HG03457 (cell line): ENCODE measurements around the gene BEX3.

Experiments
- ATAC-seq: cut with Tn5 transposase; IDR thresholded peaks from one replicate; pipeline ENCODE4 v1.9.1; 2021; ENCODE audit warnings: moderate number of reproducible peaks; ENCODE audit not compliant: unreplicated experiment

BEX3 gene

GRCh38 chrX:103417933-103418332, 41.6 kb downstream of the BEX3 start:
- no peak for ATAC-seq

DNA sequence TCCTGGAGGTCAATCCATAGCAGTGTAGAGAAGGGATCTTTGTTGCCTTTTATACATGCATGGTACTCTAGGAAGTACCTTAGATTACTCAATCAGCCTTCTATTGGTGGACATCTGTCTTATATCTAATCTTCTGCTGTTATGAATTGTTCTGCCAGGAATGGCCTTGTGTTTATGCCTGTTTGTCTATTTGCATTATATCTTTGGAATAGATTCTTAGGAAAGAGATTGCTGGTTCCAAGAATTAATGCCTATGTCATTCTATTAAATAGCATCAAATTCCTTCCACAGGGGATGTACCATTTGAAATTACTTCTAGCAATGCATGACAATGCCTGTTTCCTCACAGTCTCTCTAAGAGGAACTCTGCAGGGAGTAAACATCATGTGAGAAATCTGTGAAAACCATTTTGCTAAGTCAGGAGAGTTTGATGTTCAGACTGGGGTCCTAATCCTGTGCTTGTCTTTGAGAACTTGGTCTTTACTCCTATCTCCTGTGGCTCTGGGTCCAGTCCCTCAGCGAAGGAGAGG, 42.5 kb downstream of the BEX3 start:
- no peak for ATAC-seq

DNA sequence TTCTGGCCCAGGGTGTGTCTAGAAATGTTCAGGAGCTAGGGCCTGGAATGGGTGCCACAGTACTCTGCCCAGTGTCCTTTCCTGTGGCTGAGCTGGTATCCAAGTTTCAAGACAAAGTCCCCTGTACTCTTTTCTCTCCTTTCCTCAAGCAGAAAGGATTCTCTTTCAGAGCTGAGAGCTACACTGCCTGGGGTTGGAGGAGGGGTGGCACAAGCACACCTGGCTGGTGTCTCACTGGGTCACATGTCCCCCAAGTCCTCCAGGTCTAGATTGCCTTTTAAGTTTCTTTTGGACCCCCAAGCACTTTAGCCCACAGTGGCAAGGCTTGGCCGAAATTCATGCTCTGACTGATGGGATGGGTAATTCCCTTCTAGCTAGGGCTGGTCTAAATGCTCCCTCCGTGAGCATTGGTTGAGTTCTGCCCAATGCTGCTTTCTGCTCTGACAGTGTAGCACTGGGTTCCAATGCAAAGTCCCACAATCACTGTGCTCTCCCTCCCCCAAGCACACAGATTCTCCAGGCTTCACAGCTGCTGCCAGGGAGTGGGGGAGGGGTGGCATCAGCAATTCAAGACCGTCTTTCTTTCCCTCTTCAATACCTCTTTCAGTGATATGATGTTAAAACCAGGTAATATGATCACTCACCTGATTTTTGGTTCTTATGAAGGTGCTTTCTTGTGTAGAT, 47.8 kb downstream of the BEX3 start:
- no peak for ATAC-seq
